Measurements from ENCODE around the gene PIH1D1.

Gene PIH1D1

GRCh38 chr19:49496574-49497008 lies 45.0 kb upstream of the PIH1D1 start:
- no peak for DNase-seq
- peak overlapping the region; percentile 100 for H3K4me3 ChIP-seq (ENCODE audit: low read depth, low read length)
- TF ChIP-seq CTCF (IDR thresholded peaks at IDR 0.05; ENCODE audit: low read depth, low read length): no peak
- peaks cover 56% of the 10 kb centered on the region for H3K36me3 ChIP-seq
- peaks cover 23% of the 10 kb centered on the region for H3K4me1 ChIP-seq
- H3K9me3 ChIP-seq: no peaks in the 10 kb centered on the region
- H3K27me3 ChIP-seq: no peaks in the 10 kb centered on the region; the same call in none of the 2 replicates

- peak; percentile 38 for DNase-seq
These were observed 41.2 kb upstream of the PIH1D1 start for GRCh38 chr19:49492573-49493405.

GRCh38 chr19:49491804-49492572 lies 40.4 kb upstream of the PIH1D1 start:
- Histone ChIP-seq H3K27me3 (no peaks in the 10 kb centered on the region; the same call in none of the 2 replicates), H3K9me3 (no peaks in the 10 kb centered on the region), H3K36me3 (peaks cover 61% of the 10 kb centered on the region), H3K4me1 (peaks cover 14% of the 10 kb centered on the region; the same call in 1 of the 2 replicates), H3K4me3 (ENCODE audit: low read depth, low read length) (no peak overlapping the region)
- no peak for DNase-seq
- no peak for TF ChIP-seq CTCF (IDR thresholded peaks at IDR 0.05; ENCODE audit: low read depth, low read length)

More at GRCh38 chr19:49492573-49493405, 41.2 kb upstream of the PIH1D1 start:
- no peaks in the 10 kb centered on the region for H3K9me3 ChIP-seq
- H3K36me3 ChIP-seq: peaks cover 67% of the 10 kb centered on the region
- no peaks in the 10 kb centered on the region; the same call in none of the 2 replicates for H3K27me3 ChIP-seq
- H3K4me1 ChIP-seq: peaks cover 16% of the 10 kb centered on the region
- no peak for TF ChIP-seq CTCF (IDR thresholded peaks at IDR 0.05; ENCODE audit: low read depth, low read length)
- no peak overlapping the region for H3K4me3 ChIP-seq (ENCODE audit: low read depth, low read length)

GRCh38 chr19:49491030-49491803 lies 39.6 kb upstream of the PIH1D1 start:
- no peaks in the 10 kb centered on the region; the same call in none of the 2 replicates for H3K27me3 ChIP-seq
- peaks cover 59% of the 10 kb centered on the region for H3K36me3 ChIP-seq
- H3K4me1 ChIP-seq: peaks cover 14% of the 10 kb centered on the region; the same call in 1 of the 2 replicates
- peak overlapping the region; percentile 94 for H3K4me3 ChIP-seq (ENCODE audit: low read depth, low read length)
- TF ChIP-seq CTCF (IDR thresholded peaks at IDR 0.05; ENCODE audit: low read depth, low read length): no peak
- no peaks in the 10 kb centered on the region for H3K9me3 ChIP-seq
- peak; percentile 34 for DNase-seq

- H3K9me3 ChIP-seq: no peaks in the 10 kb centered on the region
- TF ChIP-seq CTCF (IDR thresholded peaks at IDR 0.05; ENCODE audit: low read depth, low read length): no peak
- no peak for DNase-seq
- H3K27me3 ChIP-seq: no peaks in the 10 kb centered on the region; the same call in none of the 2 replicates
- peak overlapping the region; percentile 94 for H3K4me3 ChIP-seq (ENCODE audit: low read depth, low read length)
- H3K4me1 ChIP-seq: peaks cover 14% of the 10 kb centered on the region; the same call in 1 of the 2 replicates
- H3K36me3 ChIP-seq: peaks cover 59% of the 10 kb centered on the region
These were observed 38.8 kb upstream of the PIH1D1 start for GRCh38 chr19:49490287-49491029.

All from BE2C (cell line).